ENCODE measurements around the gene SNAP91. TPM values are rescaled to one million over a fixed set of nuclear protein-coding genes. Genes with fewer than 3 reads are reported as not detected.
"Not testable (repeated sequence)": the region's sequence is repeated elsewhere in the genome, so short reads cannot be mapped to it uniquely, and the experiment has no call there.

Gene SNAP91
- total RNA-seq, 1 donor from 2014 or later = 3.4 TPM

GRCh38 chr6:83578057-83578456 lies 130.8 kb downstream of the SNAP91 start:
- no peak overlapping the region for H3K27ac Mint-ChIP-seq

GRCh38 chr6:83574783-83575182 lies 134.1 kb downstream of the SNAP91 start:
- Histone ChIP-seq H3K4me2 (no peak overlapping the region), H3K27me3 (no peaks in the 10 kb centered on the region), H3K9ac (no peak overlapping the region), H3K9me3 (ENCODE audit: low read depth) (no peaks in the 10 kb centered on the region), H3F3A (ENCODE audit: low read depth) (no peaks in the 10 kb centered on the region), H3K79me2 (ENCODE audit: low read depth) (no peaks in the 10 kb centered on the region), H3K36me3 (no peaks in the 10 kb centered on the region), H3K4me3 (no peak overlapping the region), H2AFZ (replicated peaks) (no peak overlapping the region), H4K20me1 (ENCODE audit: low read depth) (no peaks in the 10 kb centered on the region), H3K27ac (no peak overlapping the region), H3K4me1 (no peaks in the 10 kb centered on the region)
- no peaks in the 10 kb centered on the region for H3K36me3 Mint-ChIP-seq
- H3K27me3 Mint-ChIP-seq (ENCODE audit: insufficient read depth, low read depth) = peaks cover 2% of the 10 kb centered on the region
- TF ChIP-seq EZH2phosphoT487 (IDR thresholded peaks at IDR 0.05) = no peak
- TF ChIP-seq, protein P1, sequence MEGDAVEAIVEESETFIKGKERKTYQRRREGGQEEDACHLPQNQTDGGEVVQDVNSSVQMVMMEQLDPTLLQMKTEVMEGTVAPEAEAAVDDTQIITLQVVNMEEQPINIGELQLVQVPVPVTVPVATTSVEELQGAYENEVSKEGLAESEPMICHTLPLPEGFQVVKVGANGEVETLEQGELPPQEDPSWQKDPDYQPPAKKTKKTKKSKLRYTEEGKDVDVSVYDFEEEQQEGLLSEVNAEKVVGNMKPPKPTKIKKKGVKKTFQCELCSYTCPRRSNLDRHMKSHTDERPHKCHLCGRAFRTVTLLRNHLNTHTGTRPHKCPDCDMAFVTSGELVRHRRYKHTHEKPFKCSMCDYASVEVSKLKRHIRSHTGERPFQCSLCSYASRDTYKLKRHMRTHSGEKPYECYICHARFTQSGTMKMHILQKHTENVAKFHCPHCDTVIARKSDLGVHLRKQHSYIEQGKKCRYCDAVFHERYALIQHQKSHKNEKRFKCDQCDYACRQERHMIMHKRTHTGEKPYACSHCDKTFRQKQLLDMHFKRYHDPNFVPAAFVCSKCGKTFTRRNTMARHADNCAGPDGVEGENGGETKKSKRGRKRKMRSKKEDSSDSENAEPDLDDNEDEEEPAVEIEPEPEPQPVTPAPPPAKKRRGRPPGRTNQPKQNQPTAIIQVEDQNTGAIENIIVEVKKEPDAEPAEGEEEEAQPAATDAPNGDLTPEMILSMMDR (IDR thresholded peaks at IDR 0.05) = no peak
- no peak for TF ChIP-seq EZH2 (IDR thresholded peaks at IDR 0.05)
- no peak for DNase-seq (ENCODE audit: low spot score)
- H3K4me1 Mint-ChIP-seq = no peaks in the 10 kb centered on the region
- H3K4me3 Mint-ChIP-seq = no peak overlapping the region
- H3K9me3 Mint-ChIP-seq = peaks cover 9% of the 10 kb centered on the region
- H3K27ac Mint-ChIP-seq = no peak overlapping the region

More at GRCh38 chr6:83578057-83578456, 130.8 kb downstream of the SNAP91 start:
- Histone ChIP-seq H3K27me3 (no peaks in the 10 kb centered on the region), H3K4me3 (no peak overlapping the region), H2AFZ (replicated peaks) (no peak overlapping the region), H3K9me3 (ENCODE audit: low read depth) (no peaks in the 10 kb centered on the region), H3F3A (ENCODE audit: low read depth) (no peaks in the 10 kb centered on the region), H3K9ac (no peak overlapping the region), H3K79me2 (ENCODE audit: low read depth) (no peaks in the 10 kb centered on the region), H3K4me1 (no peaks in the 10 kb centered on the region), H3K4me2 (no peak overlapping the region), H4K20me1 (ENCODE audit: low read depth) (no peaks in the 10 kb centered on the region), H3K36me3 (no peaks in the 10 kb centered on the region), H3K27ac (no peak overlapping the region)
- Mint-ChIP-seq H3K4me3 (no peak overlapping the region), H3K9me3 (no peaks in the 10 kb centered on the region), H3K27me3 (ENCODE audit: insufficient read depth, low read depth) (no peaks in the 10 kb centered on the region), H3K4me1 (peaks cover 2% of the 10 kb centered on the region), H3K36me3 (no peaks in the 10 kb centered on the region)
- no peak for TF ChIP-seq EZH2phosphoT487 (IDR thresholded peaks at IDR 0.05)
- TF ChIP-seq, protein P1 (IDR thresholded peaks at IDR 0.05) = no peak
- TF ChIP-seq EZH2 (IDR thresholded peaks at IDR 0.05) = no peak
- no peak for DNase-seq (ENCODE audit: low spot score)

- not testable (repeated sequence) for H3K79me2 ChIP-seq (ENCODE audit: low read depth); DNase-seq (ENCODE audit: low spot score); H3K4me1 Mint-ChIP-seq; H3F3A ChIP-seq (ENCODE audit: low read depth); H3K9ac ChIP-seq; H3K4me2 ChIP-seq; H3K9me3 ChIP-seq (ENCODE audit: low read depth); H3K27me3 ChIP-seq; H3K4me1 ChIP-seq; H3K27ac Mint-ChIP-seq; H3K4me3 ChIP-seq; H3K4me3 Mint-ChIP-seq; H3K9me3 Mint-ChIP-seq; H4K20me1 ChIP-seq (ENCODE audit: low read depth); H3K27ac ChIP-seq; H2AFZ ChIP-seq (replicated peaks); H3K36me3 ChIP-seq; H3K36me3 Mint-ChIP-seq; H3K27me3 Mint-ChIP-seq (ENCODE audit: insufficient read depth, low read depth)
These were observed 137.2 kb downstream of the SNAP91 start for GRCh38 chr6:83571663-83572185.

DNA sequence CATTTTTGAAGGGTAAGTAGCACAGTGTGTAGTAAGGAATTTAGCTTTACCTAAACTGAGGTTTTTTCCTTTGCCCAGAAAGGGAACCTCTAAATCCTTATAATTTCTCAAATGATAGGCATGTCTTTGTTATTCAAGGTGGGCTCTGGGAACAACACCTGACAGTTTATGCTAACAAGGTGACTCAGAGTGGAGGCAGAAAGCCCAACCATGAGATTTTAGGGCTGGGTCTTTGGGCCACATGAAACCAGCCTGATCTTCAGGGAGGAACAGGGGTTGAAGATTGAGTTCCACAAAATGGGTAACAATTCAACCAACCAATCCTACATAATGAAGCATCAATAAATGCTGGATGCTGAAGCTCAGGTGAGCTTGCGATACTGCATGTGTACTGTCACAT lies 149.9 kb downstream of the SNAP91 start:
- Mint-ChIP-seq H3K27me3 (ENCODE audit: insufficient read depth, low read depth) (peaks cover 2% of the 10 kb centered on the region), H3K27ac (no peak overlapping the region), H3K9me3 (no peaks in the 10 kb centered on the region), H3K36me3 (no peaks in the 10 kb centered on the region), H3K4me3 (no peak overlapping the region), H3K4me1 (peaks cover 4% of the 10 kb centered on the region)
- Histone ChIP-seq H3K4me3 (no peak overlapping the region), H3K9me3 (ENCODE audit: low read depth) (no peaks in the 10 kb centered on the region), H4K20me1 (ENCODE audit: low read depth) (no peaks in the 10 kb centered on the region), H3K4me2 (no peak overlapping the region), H3F3A (ENCODE audit: low read depth) (no peaks in the 10 kb centered on the region), H3K4me1 (no peaks in the 10 kb centered on the region), H2AFZ (replicated peaks) (no peak overlapping the region), H3K9ac (no peak overlapping the region), H3K27me3 (no peaks in the 10 kb centered on the region), H3K27ac (no peak overlapping the region), H3K79me2 (ENCODE audit: low read depth) (no peaks in the 10 kb centered on the region), H3K36me3 (no peaks in the 10 kb centered on the region)
- DNase-seq (ENCODE audit: low spot score) = no peak
- TF ChIP-seq EZH2phosphoT487 (IDR thresholded peaks at IDR 0.05) (no peak), EZH2 (IDR thresholded peaks at IDR 0.05) (no peak)
- TF ChIP-seq, protein P1 (IDR thresholded peaks at IDR 0.05) = no peak

Data from neural progenitor cell (in vitro differentiated cells).